HepG2 (cell line): ENCODE measurements around the gene VEGFA. TPM values are rescaled to one million over a fixed set of nuclear protein-coding genes. Genes with fewer than 3 reads are reported as not detected.

Experiments used
- CBX5 ChIP-seq: sonication (generic); formaldehyde crosslinking; IDR thresholded peaks from 2 replicates; pipeline ENCODE4 v1.4.0; 2020; ENCODE audit warnings: missing genetic modification reagents, borderline replicate concordance
- MTF1 ChIP-seq: sonication (generic); formaldehyde crosslinking; IDR thresholded peaks from 2 replicates; pipeline ENCODE4 v1.5.0; 2020; ENCODE audit warnings: missing genetic modification reagents
- NFRKB ChIP-seq: fragments of 450-650 bp; IDR thresholded peaks from 2 replicates; pipeline ENCODE4 v1.6.1; 2017
- NR2F2 ChIP-seq: IDR thresholded peaks from 2 replicates; pipeline ENCODE4 v1.6.1; 2012; ENCODE audit warnings: low read depth, inconsistent platforms, borderline replicate concordance
- RORA ChIP-seq: sonication (generic); formaldehyde crosslinking; IDR thresholded peaks from 2 replicates; pipeline ENCODE4 v1.5.0; 2020; ENCODE audit warnings: mild to moderate bottlenecking, missing genetic modification reagents, moderate library complexity
- XRCC5 ChIP-seq: fragments of 200-400 bp; formaldehyde crosslinking; optimal IDR thresholded peaks from 2 replicates; pipeline ENCODE3; 2017; ENCODE audit warnings: mild to moderate bottlenecking, low read length
- ZBTB7B ChIP-seq: sonication (generic); formaldehyde crosslinking; IDR thresholded peaks from 2 replicates; pipeline ENCODE4 v1.4.0; 2020; ENCODE audit warnings: missing genetic modification reagents
- ZFP90 ChIP-seq: sonication (generic); formaldehyde crosslinking; IDR thresholded peaks from 2 replicates; pipeline ENCODE4 v1.8.0; 2022; ENCODE audit warnings: missing genetic modification reagents, mild to moderate bottlenecking, inconsistent platforms, borderline replicate concordance
- ZNF230 ChIP-seq: sonication (generic); formaldehyde crosslinking; IDR thresholded peaks from 2 replicates; pipeline ENCODE4 v1.4.0; 2020; ENCODE audit warnings: mild to moderate bottlenecking, missing genetic modification reagents
- ZNF44 ChIP-seq: sonication (generic); formaldehyde crosslinking; IDR thresholded peaks from 2 replicates; pipeline ENCODE4 v1.5.1; 2020; ENCODE audit warnings: mild to moderate bottlenecking, missing genetic modification reagents
- ZNF777 ChIP-seq: sonication (generic); formaldehyde crosslinking; IDR thresholded peaks from 2 replicates; pipeline ENCODE4 v1.4.0; 2020; ENCODE audit warnings: missing genetic modification reagents
- ZNF790 ChIP-seq: sonication (generic); formaldehyde crosslinking; IDR thresholded peaks from 2 replicates; pipeline ENCODE4 v1.8.0; 2022; ENCODE audit warnings: missing genetic modification reagents, mild to moderate bottlenecking, borderline replicate concordance
- polyA plus RNA-seq, 8 experiments: library from polyadenylated mRNA; depleted of rRNA in 3 of 8; stranded (reverse) in 7 of 8; unstranded in 1 of 8; fragments of >200 nt; fragmentation: Illumina TruSeq in 4 of 8; extraction: Trizol in 4 of 8; gene quantifications; 2 replicates each; pipeline versions ENCODE4 v1.2.1 to v1.2.3, GENCODE V29; 2011 to 2016; ENCODE audit warnings: low read depth in 4 of 8, missing spikeins in 1 of 8, mixed read lengths in 1 of 8; ENCODE audit not compliant: insufficient read depth in 1 of 8
- total RNA-seq, 5 experiments: library from RNA; depleted of rRNA; stranded (reverse); fragments of >200 nt; fragmentation: Illumina TruSeq; extraction: Trizol; gene quantifications; 2 replicates each; pipeline ENCODE4 v1.2.3, GENCODE V29; 2016; ENCODE audit warnings: low read depth in 1 of 5
- TF ChIP-seq, protein P1 (sequence below), 2 experiments: fragments of 450-650 bp in 1 of 2; sonication (generic) in 1 of 2; formaldehyde crosslinking in 1 of 2; IDR thresholded peaks; 2 replicates each; pipeline versions ENCODE4 v1.6.1 to v1.8.0; 2016 to 2022; ENCODE audit warnings: antibody characterized with exemption in 1 of 2, mild to moderate bottlenecking in 1 of 2, missing genetic modification reagents in 1 of 2
- TF ChIP-seq, protein P2 (sequence below): IDR thresholded peaks from 2 replicates; pipeline ENCODE4 v1.6.1; 2012; ENCODE audit warnings: inconsistent platforms
- TF ChIP-seq, protein P3 (sequence below): IDR thresholded peaks from 2 replicates; pipeline ENCODE4 v1.6.1; 2016; ENCODE audit warnings: mild to moderate bottlenecking, missing biosample characterization, missing genetic modification reagents
- TF ChIP-seq, protein P4 (sequence below), 2 experiments: sonication (generic) in 1 of 2; formaldehyde crosslinking in 1 of 2; IDR thresholded peaks; 2 replicates each; pipeline versions ENCODE4 v1.5.1 to v1.6.1; 2011 to 2020; ENCODE audit warnings: borderline replicate concordance in 1 of 2, low read depth in 1 of 2, low read length in 1 of 2, mild to moderate bottlenecking in 1 of 2, missing genetic modification reagents in 1 of 2, moderate library complexity in 1 of 2

Gene VEGFA
- total and polyA plus RNA-seq, 2 of the 13 experiments (the other 11 are each of a cell fraction or from before 2014, with no cell fraction given), result 68.1 to 629 TPM

DNA sequence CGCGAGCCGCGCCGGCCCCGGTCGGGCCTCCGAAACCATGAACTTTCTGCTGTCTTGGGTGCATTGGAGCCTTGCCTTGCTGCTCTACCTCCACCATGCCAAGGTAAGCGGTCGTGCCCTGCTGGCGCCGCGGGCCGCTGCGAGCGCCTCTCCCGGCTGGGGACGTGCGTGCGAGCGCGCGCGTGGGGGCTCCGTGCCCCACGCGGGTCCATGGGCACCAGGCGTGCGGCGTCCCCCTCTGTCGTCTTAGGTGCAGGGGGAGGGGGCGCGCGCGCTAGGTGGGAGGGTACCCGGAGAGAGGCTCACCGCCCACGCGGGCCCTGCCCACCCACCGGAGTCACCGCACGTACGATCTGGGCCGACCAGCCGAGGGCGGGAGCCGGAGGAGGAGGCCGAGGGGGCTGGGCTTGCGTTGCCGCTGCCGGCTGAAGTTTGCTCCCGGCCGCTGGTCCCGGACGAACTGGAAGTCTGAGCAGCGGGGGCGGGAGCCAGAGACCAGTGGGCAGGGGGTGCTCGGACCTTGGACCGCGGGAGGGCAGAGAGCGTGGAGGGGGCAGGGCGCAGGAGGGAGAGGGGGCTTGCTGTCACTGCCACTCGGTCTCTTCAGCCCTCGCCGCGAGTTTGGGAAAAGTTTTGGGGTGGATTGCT lies 1.3 kb downstream of the VEGFA start (continued):
- TF ChIP-seq, protein P1, sequence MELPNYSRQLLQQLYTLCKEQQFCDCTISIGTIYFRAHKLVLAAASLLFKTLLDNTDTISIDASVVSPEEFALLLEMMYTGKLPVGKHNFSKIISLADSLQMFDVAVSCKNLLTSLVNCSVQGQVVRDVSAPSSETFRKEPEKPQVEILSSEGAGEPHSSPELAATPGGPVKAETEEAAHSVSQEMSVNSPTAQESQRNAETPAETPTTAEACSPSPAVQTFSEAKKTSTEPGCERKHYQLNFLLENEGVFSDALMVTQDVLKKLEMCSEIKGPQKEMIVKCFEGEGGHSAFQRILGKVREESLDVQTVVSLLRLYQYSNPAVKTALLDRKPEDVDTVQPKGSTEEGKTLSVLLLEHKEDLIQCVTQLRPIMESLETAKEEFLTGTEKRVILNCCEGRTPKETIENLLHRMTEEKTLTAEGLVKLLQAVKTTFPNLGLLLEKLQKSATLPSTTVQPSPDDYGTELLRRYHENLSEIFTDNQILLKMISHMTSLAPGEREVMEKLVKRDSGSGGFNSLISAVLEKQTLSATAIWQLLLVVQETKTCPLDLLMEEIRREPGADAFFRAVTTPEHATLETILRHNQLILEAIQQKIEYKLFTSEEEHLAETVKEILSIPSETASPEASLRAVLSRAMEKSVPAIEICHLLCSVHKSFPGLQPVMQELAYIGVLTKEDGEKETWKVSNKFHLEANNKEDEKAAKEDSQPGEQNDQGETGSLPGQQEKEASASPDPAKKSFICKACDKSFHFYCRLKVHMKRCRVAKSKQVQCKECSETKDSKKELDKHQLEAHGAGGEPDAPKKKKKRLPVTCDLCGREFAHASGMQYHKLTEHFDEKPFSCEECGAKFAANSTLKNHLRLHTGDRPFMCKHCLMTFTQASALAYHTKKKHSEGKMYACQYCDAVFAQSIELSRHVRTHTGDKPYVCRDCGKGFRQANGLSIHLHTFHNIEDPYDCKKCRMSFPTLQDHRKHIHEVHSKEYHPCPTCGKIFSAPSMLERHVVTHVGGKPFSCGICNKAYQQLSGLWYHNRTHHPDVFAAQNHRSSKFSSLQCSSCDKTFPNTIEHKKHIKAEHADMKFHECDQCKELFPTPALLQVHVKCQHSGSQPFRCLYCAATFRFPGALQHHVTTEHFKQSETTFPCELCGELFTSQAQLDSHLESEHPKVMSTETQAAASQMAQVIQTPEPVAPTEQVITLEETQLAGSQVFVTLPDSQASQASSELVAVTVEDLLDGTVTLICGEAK (IDR thresholded peaks at IDR 0.05), result no peak
- TF ChIP-seq, protein P1 (CRISPR knock-in tag; IDR thresholded peaks at IDR 0.05), result peak; percentile 82
- TF ChIP-seq NFRKB, result no peak
- peak; percentile 69 for TF ChIP-seq ZFP90
- TF ChIP-seq NR2F2, result no peak
- TF ChIP-seq, protein P2, sequence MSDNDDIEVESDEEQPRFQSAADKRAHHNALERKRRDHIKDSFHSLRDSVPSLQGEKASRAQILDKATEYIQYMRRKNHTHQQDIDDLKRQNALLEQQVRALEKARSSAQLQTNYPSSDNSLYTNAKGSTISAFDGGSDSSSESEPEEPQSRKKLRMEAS, result no peak
- TF ChIP-seq ZBTB7B (CRISPR knock-in tag), result peak; percentile 94
- TF ChIP-seq XRCC5, result peak; percentile 30
- peak; percentile 59 for TF ChIP-seq ZNF777
- TF ChIP-seq, protein P3, sequence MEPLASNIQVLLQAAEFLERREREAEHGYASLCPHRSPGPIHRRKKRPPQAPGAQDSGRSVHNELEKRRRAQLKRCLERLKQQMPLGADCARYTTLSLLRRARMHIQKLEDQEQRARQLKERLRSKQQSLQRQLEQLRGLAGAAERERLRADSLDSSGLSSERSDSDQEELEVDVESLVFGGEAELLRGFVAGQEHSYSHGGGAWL (CRISPR knock-in tag), result peak; percentile 57
- TF ChIP-seq RORA (CRISPR knock-in tag), result no peak
- no peak for TF ChIP-seq ZNF44 (CRISPR knock-in tag)
- peak; percentile 84; the same call in 1 of the 2 replicates for TF ChIP-seq ZNF790 (CRISPR knock-in tag)
- peak; percentile 55; the same call in 1 of the 2 replicates for TF ChIP-seq CBX5 (CRISPR knock-in tag)
- TF ChIP-seq, protein P4, sequence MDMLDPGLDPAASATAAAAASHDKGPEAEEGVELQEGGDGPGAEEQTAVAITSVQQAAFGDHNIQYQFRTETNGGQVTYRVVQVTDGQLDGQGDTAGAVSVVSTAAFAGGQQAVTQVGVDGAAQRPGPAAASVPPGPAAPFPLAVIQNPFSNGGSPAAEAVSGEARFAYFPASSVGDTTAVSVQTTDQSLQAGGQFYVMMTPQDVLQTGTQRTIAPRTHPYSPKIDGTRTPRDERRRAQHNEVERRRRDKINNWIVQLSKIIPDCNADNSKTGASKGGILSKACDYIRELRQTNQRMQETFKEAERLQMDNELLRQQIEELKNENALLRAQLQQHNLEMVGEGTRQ (IDR thresholded peaks at IDR 0.05; ENCODE audit: low read depth, low read length), result no peak
- TF ChIP-seq, protein P4 (CRISPR knock-in tag; IDR thresholded peaks at IDR 0.05; ENCODE audit: borderline replicate concordance), result no peak; the same call in 1 of the 2 replicates
- TF ChIP-seq ZNF230 (CRISPR knock-in tag), result no peak
- TF ChIP-seq MTF1, result no peak
